NOMO-1 (cell line): ENCODE results near the gene GRSF1.
"Not testable (repeated sequence)": the region's sequence is repeated elsewhere in the genome, so short reads cannot be mapped to it uniquely, and the experiment has no call there.

ENCODE experiments used
- DNase-seq, 2 experiments: peaks; one replicate each; lab custom pipeline; 2025; ENCODE audit not compliant: unreplicated experiment in 2 of 2; lab: John Stamatoyannopoulos, UW

The GRSF1 gene

DNA sequence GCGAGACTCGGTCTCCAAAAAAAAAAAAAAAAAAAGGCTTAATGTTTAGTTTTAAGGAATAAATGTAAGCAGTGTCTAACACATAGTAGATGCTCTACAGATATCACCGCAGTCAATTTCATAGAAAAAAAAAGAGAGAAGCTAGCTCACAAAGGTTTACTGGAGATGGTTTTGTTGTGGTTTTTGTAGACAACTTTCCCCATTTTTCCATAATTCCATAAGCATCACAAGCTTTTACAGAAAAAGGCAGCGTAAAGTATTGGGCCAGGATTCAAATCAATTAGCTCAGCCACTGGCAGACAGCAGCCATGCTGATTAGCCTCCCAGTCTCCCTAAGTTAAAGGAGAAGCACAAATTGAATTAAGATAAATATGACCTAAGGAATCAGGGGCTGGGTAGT lies 1.5 kb downstream of the GRSF1 start:
- no peak for DNase-seq

DNA sequence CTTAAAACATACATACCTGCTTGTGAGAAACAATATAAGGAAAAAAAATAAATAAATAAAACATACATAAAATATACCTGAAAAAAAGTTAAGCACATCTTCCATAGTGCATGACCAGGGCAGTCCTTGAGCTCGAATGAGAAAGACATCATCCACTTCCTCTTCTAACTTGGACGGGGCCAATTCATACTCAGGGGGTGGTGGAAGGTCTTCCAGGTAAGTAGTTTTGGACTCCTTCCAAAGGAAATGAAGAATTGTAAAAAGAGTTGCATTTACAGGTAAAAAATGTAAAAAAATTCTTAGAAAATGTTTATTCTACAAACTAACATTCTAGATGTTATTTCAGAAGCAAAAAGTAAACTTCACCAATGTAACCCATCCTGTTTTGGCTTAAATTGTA lies 3.6 kb downstream of the GRSF1 start:
- DNase-seq: no peak

DNA sequence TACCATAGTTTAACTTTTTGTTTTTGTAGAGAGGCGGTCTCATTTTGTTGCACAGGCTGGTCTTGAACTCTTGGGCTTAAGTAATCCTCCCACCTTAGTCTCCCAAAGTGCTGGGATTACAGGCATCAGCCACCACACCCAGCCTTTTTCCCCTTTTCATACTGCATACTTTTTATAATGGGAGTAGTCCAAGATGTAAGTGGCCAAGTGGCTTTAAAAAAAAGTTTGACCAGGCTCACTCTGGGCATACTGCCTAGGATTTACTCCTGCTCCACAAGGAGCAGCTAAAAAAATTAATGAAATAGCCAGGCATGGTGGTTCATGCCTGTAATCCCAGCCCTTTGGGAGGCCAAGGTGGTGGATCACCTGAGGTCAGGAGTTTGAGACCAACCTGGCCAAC lies 6.0 kb downstream of the GRSF1 start:
- DNase-seq: no peak

DNA sequence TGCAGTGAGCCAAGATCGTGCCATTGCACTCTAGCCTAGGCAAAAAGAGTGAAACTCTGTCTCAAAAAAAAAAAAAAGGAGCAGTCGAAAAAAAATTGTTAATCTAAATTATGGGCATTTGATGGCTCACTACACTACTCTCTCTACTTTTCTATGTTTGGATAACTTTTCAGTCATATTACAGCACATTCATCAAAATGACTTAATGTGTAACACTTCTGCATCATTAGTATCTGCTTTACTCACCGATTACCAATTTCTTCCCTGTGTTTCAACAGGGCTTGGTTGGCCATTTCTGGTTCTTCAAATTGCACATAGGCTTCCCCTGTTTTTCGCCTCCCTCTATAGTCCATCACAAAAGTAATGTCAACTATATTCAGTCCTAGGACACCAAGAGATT lies 8.4 kb downstream of the GRSF1 start:
- no peak for DNase-seq

DNA sequence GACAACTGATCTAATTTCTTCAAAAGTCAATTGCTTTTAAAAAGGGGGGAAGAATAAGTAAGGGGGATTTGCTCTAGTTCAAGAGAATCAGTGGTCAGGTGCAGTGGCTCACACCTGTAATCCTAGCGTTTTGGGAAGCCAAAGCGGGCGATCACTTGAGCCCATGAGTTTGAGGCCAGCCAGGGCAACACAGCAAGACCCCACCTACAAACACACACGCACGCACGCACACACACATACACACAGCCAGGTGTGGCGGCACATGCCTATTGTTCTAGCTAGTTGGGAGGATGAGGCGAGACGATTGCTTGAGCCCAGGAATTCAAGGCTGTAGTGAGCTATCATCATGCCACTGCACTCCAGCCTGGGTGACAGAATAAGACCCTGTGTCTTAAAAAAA lies 9.6 kb downstream of the GRSF1 start:
- DNase-seq: no peak

DNA sequence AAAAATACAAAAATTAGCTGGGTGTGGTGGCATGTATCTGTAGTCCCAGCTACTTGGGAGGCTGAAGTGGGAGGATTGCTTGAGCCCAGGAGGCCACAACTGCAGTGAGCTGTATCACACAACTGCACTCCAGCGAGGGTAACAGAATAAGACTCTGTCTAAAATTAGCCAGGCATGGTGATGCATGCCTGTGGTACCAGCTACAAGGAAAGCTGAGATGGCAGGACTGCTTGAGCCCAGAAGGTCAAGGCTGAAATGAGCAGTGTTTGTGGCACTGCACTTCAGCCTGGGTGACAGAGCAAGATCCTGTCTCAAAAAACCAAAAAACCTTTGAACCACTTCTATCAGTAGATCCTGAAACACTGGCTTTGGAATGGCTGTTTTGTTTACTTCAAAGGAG lies 10.2 kb downstream of the GRSF1 start:
- DNase-seq: no peak

DNA sequence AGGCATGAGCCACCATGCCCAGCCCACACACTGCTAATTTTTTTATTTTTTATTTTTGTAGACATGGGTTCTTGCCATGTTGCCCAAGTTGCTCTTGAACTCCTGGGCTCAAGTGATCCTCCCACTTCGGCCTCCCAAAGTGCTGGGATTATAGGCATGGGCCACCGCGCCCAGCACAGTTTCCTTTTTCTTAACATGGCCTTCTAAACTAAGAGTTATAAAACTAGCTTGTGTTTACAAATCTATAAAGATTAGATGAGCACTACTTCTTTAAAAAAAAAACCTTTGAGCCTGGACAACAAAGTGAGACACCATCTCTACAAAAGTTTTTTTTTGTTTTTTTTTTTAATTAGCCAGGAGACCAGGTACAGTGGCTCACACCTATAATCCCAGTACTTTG lies 10.7 kb downstream of the GRSF1 start:
- DNase-seq: no peak

DNA sequence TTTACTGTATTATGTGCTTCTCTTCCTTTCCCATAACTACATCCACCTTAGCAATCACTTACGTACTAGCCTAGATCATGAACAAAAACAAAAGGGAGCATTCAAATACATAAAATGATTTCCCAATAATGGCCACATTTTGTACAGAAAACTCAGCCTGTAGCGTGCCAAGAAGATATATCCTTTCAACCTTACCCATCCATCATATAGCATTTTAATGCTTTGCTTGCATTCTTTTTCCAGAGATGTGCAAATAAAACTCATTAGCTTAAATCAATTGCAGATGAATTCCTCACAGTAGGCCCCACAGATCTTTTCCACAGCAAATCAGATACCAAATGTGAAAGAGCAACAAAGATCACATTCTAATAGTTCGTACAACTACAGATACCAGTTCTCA lies 20.8 kb downstream of the GRSF1 start:
- DNase-seq: no peak

DNA sequence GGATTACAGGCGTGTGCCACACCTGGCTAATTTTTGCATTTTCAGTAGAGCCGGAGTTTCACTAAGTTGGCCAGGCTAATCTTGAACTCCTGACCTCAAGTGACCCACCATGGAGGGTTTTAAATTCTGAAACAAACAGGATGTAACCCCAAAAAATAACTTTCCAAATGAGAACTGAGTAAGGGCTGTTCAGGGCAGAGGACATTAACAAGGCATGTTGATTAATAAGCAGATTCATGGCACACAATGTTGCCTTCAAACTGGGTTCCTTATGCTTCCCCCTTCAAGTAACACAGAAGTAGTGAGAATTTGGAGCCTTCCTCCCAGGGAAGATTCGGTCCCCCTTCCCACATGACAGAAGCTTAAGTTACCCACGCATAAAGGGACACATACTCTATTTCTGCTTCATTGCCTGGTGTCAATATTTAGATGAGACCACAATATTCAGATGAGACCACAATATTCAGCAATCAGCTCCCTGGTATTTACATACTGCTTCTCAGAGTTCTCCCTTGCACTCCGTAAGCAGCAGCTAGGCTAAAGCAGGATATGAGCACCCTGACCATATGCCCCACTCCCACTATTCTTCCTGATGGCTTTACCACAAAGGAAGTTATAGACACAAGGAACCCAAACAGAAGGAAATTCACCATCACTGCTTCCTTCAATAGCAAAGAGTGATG lies 21.4 kb downstream of the GRSF1 start:
- no peak for DNase-seq

DNA sequence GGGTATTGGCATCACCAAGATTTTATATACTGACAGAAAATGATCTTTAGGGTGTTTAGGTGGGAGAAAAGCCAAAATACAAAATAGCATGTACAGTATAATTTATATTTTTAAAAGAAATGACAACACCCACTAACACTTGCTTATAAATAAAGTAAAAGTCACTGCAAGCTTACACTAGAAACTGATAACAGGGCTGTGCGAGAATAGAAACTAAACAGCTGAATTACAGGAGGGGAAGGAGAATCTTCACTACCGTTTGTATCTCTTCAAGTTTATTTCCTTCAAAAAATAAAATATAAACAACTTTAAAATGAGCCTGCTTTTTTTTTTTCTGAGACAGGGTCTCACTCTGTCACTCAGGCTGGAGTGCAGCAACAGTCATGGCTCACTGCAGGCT lies 22.8 kb downstream of the GRSF1 start:
- no peak for DNase-seq

DNA sequence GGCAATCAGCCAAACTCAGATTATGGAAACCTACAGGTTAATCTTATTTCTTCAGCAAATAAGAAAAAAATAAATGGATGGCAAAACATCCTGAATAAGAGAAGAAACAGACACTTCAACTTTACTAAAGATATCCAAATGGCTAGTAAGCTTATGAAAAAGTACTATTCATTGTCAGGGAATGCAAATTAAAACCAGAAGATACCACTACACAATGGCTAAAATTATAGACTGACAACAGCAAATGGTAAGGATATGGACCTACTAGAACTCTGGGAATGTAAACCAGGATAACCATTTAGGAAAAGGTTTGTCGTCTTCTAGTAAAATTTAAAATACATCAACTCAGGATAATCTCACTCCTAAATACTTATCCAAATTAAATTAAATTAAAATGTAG lies 24.3 kb downstream of the GRSF1 start:
- DNase-seq: no peak

DNA sequence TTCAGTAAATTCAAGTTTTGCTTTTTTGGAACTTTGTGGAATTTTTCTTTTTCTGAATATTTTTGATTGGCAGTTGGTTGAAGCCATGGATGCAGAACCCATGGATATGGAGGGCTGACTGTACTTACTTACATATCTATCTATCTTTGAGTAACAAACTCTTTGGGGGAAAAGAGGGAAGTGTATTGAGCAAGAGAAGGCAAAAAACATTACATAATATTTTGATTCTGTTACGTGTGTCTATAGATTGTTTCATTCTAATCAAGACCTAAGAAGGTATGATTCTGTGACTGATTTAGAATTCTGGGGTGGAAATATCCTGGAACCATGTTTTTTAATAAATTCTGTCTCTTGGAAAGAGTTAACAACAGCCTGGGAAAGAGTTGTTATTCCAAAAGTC lies 31.5 kb downstream of the GRSF1 start:
- DNase-seq: peak; percentile 16 to 63

DNA sequence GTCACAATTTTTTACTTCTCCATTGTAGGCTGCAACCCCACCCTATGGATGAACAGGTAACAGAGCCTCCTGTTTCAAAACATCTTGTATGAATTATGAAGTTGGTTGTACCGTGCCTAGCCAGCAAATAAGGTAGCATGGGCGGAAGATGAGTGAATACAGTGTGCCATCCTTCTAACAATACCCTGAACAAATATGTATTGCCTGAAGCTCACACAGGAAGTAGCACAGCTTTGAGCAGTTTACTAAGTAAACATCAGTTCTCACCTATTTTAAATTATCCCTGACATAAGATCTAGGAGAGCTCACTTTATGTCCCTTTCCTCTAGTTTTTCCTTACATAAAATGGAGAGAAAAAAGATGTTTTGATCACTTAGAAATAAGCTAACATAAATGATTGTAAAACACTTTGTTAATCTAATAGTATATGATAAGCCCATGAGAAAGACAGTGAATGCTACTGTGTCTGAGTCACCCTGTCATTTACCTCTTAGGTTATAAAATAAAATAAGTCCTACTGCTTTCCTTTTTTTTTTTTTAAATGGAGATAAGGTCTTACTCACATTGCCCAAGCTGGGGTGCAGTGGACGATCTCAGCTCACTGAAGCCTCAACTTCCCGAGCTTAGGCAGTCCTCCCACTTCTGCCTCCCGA lies 36.6 kb downstream of the GRSF1 start:
- no peak for DNase-seq

DNA sequence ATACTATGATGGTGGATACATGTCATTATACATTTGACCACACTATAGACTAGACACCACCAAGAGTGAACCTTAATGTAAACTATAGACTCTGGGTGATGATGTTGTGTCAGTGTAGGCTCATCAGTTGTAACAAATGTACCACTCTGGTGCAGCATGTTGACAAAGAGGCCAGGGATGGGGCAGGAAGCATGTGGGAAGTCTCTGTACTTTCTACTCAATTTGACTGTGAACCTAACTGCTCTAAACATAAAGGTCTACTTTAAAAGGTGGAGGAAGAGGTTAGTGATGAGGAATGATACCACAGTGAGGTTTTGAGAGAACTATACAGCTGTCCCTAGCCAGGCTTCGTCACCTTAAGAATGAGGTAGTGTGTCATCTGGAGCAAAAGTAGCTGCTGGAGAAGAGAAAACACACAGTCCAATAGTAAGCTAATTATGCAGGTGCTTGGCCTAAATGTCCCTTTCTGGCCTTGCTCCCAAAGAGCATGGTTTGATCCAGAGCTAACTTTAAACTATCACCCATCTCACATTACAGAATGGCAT lies 38.4 kb downstream of the GRSF1 start:
- DNase-seq: no peak

DNA sequence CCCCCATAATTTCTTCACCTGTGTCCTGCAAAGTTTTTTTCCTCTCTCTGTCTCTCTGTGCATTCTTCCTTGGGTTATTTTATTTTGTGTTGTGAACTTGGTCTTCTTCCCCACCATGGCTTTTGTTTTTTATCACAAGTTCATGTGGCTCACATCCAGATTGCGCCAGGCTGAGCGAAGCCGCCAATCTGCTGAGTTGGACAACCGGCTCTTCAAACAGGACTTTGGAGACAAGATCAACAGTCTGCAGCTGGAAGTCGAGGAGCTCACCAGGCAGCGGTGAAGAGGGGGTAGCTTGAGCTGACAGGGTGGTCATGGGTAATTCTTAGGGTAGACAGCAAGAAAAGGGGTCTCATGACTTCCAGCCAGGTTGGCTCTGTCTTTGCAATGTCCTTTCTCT lies 46.1 kb downstream of the GRSF1 start:
- no peak for DNase-seq

DNA sequence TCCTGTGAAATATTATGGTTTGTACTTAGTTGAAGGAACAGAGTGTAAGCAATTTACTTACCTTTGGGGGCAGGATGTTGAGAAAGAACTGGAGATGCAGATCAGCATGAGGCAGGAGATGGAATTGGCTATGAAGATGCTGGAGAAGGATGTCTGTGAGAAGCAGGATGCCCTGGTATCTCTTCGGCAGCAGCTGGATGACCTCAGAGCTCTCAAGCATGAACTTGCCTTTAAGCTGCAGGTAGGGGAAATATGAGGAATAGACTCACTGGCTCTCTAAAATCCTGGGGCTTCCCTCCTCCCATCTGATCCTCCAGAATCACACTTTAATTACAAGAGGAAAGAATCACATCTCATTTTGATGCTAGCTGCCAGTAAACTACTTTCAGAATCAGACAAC lies 51.0 kb downstream of the GRSF1 start:
- no peak for DNase-seq

DNA sequence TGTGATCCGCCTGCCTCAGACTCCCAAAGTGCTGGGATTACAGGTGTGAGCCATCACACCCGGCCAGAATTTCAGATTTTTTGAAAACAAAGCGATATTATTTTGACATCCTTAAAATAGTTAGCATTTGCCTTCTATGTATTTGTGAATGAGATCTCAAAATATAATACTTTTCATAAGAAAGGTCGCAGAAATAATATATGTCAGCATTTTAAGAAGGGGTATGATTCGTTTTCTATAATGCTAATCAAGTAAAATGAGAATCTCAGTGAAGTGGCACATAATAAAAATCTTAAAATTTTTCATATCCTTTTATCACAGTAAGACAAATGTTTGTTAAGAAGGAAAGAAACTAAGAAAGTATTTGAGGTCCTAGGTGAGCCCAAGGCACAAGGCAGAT lies 52.2 kb downstream of the GRSF1 start:
- DNase-seq: no peak

DNA sequence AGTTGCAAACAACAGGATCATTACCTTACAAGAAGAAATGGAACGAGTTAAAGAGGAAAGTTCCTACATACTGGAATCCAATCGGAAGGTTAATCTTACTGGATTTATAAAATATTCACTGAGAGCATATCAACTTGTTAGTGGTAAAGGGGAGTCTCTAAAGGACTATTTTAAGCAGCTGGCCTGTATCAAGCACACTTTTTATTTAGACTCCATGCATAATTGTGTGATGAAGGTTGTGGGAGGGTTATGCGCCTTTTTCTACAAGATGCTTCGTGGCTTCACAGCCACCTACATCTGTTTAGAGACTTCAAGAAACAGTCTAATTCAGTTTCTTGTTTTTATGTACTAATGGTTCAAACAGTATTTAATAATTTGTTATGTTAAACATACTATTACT lies 56.6 kb downstream of the GRSF1 start:
- no peak for DNase-seq

DNA sequence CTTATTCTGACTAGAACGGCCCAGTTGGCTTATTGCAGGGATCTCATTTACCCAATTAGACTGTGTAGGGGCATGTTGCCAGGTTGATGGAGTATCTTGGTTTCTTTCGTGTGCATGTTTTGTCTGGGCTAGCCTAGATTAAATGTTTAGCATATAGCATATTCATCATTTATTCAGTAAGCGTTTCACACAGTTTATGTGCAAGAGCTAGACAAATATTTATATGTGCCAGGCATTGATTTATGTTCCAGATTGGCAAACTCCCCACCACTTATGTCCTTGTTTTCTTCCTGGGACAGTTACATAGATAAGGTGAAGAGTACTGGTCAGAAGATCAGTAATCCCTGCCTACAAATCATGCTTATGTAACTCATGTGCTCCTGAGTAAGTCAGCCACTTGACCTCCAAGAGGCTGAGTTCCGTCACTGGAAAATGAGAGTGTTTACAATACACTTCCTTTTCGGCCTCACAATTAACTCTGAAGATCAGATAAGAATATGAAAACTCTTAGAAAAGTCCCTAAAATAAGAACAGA lies 60.7 kb downstream of the GRSF1 start:
- DNase-seq: no peak

DNA sequence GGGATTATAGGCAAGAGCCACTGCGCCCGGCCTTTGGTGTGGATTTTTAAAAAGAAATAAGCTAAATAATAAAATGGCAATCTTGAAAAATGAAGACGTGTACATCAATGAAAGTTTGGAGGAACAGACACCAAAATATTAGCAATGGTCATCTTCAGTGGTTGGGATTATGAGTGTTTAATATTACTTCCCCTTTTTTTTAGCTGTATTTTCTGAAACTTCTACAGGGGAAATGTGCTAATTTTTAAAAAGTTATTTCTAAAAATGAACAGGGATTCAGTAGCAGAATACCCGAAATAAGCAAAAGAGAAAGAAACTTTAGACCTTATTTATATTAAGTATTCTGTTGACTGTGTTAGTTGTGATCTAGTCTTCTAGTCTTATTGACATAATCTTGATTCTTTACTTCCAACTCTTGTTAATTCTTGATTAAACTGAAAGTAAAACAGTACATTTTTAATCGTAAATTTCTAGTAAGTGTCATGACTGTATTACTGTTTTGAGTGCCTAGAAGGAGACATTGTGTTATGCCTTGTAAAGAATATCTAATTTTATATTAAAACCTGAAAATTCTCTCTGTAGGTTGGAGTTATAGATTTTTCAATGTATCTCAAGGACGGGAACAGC lies 66.6 kb downstream of the GRSF1 start:
- DNase-seq: peak in 1 of 2 experiments; percentile 61

DNA sequence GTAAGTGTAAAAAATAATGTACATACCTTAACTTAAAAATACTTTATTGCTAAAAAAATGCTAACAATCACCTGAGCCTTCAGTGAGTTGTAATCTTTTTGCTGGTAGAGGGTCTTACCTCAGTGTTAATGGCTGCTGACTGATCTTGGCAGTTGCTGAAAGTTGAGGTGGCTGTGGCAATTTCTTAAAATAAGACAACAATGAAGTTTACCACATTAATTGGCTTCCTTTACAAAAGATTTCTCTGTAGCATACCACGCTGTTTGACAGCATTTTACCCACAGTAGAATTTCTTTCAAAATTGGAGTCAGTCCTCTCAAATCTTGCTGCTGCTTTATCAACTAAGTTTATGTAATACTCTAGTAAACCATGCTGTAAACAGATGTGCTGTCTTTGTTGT lies 70.3 kb downstream of the GRSF1 start:
- DNase-seq: not testable (repeated sequence)
